ENCODE measurements around the gene RTN1. TPM values are rescaled to one million over a fixed set of nuclear protein-coding genes. Genes with fewer than 3 reads are reported as not detected.

Gene RTN1
- total RNA-seq, 1 donor from 2014 or later, result not detected

DNA sequence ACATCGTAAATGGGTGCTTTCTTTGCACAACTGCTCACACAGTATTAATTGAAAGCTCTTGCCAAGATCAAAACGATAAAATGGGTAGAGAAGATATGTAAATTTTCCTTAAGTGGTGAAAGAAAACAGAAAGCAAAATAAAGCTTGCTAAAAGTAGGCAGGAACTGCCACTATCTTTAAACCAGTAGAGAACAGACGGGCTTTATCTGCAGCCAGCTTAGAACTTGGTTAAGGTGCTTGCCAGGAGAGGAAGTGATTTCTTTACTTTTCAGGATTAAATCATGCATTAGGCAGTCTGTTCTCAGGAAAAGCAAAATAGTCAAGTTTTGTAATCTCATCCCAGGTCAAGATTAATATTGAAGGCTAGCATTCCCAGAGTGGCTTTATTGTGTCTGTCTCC lies 237.1 kb downstream of the RTN1 start:
- intact Hi-C loops (cut with micrococcal nuclease), result loop anchor here (5.0 kb wide), 2 partner anchors 284 to 549 kb away; no protein-coding TSS in a partner anchor

DNA sequence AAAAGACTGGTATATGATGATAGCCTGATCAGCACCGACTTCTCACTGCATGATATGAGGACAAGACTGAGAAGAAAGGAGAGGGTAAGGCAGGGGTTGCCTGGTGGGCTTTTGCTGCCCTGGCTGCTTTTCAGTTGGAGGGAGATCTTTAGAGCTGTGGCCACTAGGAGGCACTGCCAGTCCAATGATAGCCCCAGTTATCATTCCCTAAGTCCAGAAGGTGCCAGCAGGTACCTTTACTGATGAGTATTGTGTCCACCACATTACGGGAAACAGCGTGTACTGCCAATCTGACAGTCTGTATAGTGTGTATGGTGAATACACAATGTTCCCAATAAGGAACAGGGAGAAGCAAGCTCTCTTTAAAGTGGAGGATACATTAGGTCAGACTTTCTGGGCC lies 238.2 kb downstream of the RTN1 start:
- intact Hi-C loops (cut with micrococcal nuclease), result loop anchor here (5.0 kb wide), 2 partner anchors 285 to 550 kb away; no protein-coding TSS in a partner anchor

DNA sequence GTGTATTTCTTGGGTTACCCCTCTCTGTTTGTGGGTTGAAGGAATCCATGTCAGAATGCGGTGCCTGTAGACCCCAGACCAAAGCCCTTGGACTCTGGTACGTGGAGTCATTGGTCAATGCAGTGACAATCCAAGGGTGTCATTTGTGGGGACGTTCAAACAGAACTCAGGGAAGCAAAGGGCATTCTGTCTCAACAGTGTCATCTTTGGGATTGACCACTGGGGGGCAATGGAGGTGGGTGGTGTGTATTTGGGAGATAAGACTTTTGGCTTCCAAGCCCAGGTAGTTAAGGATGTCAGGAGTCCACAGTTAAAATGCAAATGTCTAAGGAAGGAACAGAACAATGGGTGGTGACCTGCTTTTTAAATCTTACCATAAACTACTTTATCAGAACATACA lies 239.3 kb downstream of the RTN1 start:
- intact Hi-C loops (cut with micrococcal nuclease), result loop anchor here (5.0 kb wide), 2 partner anchors 286 to 551 kb away; no protein-coding TSS in a partner anchor

DNA sequence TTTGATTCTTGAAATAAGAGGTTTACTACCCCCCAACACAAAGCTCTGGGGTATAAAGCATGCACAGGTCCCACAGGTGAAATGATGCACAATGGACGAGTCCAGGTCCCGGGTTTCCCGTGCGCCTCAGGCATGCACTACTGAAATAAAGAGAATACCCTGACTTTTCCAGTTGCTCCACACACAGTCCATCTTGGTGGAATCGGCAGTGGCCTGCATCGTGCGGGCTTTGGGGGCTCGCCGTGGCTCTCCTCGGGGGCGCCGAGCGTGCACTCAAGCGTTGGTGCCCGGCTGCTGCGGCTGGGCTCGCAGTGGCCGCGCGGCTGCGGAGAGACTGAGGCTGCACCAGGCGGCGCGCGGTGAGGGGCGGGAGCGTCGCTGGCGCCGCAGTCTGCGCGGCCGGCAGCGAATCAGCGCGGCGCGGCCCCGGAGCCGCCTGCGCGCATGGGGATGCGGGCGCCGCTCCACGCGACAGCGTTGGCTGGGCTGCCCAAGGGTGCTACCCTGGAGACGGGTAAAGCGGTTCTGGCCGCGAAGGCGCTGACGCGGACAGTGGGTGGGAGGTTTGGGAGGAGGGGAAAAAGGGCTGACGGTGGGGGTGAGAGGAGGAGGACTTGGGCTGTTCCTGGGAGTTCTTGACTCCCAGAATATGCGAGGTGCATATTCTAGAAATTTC lies 240.2 kb downstream of the RTN1 start:
- intact Hi-C loops (cut with micrococcal nuclease), result loop anchor here (5.0 kb wide), 2 partner anchors 287 to 552 kb away; no protein-coding TSS in a partner anchor

DNA sequence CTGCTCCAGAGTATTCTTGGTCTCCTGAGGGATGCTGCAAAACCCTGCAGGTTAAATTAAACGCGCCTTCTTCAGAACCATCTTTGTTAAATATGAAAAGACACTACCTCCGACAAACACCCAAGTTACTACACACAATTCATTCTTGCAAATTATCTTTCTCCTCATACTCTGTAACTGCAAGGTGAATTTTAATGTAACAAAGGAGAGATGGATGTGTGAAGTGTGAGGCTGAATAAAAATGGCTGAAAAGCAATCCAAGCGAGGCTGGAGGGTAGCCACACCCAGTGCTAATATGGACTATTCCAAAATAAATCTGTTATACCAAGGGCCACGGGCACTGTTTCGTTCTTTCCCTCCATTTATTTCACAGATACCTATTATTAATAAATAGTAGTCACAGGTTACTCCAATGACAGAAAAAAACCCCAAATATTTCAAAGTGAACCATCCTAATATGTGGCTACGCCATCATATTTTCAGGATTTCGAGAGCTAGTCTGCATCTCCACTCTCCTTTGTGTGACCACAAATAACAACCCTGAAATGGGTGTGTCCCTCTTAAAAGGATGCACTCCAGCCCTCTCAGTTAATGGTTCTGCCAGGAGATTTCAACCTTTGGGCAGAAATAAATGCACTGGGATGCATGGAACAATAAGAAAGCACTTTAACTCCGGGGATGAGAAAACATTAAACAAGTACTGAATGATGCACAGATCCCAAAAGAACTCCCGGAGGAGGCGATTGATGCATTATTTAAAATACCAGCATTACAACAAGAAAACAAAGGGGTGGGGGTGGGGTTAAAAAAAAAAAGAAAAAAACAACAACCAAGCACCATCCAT lies 240.9 kb downstream of the RTN1 start:
- intact Hi-C loops (cut with micrococcal nuclease), result loop anchor here (5.0 kb wide), 2 partner anchors 288 to 553 kb away; no protein-coding TSS in a partner anchor

DNA sequence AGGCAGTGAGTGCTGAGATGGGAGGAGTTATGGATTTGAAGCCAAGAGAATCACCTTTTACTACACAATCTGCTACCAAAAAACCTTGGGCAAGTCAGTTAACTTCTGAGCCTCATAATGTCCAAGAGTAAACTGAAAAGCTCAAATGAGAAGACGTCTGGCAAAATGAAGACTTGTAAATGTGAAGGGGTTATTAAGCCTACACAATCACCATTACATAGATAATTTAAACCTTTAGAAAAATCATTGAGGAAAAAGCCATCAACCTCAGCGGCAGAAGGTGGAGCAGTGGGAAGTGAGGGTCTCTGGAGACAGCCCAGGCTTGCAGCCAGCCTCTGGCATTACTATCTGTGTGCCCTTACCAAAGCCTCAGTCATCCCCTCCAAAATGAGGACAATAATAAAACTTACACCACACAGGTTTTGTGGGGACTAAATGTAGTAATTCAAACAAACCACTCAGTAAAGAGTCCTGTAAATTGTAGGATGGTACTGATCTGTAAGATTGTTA lies 243.5 kb downstream of the RTN1 start:
- intact Hi-C loops (cut with micrococcal nuclease), result no loop called here

DNA sequence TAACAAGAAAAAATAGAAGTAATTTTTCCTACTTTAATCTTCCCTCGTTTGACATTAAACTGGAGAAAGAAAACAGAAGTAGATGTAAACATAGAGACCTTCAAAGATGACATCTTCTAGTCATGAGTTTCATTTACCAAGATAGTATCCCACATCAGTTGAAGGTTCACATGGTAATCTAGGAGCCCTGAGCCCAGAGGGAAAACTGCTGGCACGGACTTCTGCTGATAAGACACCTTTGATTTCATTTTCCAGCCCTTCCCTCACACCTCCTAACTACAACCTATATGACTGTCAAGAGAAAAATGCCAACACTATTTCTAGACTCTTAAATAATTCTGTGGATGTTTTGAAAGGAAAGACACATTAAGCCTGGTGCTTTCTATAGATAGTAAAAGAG lies 247.9 kb downstream of the RTN1 start:
- intact Hi-C loops (cut with micrococcal nuclease), result no loop called here

DNA sequence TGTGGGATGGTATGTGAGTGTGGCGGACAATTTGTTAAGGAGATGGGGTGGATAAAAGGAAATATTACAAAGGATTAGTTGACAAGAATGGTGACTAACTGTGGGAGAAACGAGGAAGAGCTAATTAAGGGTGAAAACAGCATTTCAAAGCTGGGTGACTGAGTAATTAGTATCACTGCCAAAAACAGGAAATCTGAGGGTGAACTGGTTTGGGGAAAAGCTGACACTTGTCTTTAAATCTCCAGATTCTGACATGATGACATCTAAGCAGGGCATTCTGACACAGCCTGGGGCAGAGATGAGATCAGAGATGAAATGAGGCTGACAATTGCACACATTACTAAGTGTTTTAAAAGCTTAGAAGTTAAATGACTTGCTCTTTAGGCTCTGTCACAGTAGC lies 251.5 kb downstream of the RTN1 start:
- intact Hi-C loops (cut with micrococcal nuclease), result no loop called here

DNA sequence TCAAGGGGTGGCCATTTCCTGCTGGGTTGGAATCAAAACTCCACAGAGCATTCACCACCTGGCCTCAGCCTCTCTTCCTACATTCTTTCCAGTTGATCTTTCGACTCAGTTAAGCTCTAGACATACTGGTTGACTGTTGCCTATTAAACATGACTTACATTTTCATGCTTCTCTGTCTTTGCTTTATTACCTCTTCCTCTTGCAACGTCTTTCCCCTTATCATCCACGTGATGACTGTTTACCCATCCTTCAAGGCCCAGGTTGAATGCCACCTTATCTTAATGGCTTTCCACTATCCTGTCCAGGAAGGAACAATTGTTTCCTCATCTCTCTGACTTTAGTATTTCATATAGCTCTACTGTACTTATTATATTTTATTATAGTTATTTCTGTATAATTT lies 269.5 kb downstream of the RTN1 start:
- intact Hi-C loops (cut with micrococcal nuclease), result no loop called here

DNA sequence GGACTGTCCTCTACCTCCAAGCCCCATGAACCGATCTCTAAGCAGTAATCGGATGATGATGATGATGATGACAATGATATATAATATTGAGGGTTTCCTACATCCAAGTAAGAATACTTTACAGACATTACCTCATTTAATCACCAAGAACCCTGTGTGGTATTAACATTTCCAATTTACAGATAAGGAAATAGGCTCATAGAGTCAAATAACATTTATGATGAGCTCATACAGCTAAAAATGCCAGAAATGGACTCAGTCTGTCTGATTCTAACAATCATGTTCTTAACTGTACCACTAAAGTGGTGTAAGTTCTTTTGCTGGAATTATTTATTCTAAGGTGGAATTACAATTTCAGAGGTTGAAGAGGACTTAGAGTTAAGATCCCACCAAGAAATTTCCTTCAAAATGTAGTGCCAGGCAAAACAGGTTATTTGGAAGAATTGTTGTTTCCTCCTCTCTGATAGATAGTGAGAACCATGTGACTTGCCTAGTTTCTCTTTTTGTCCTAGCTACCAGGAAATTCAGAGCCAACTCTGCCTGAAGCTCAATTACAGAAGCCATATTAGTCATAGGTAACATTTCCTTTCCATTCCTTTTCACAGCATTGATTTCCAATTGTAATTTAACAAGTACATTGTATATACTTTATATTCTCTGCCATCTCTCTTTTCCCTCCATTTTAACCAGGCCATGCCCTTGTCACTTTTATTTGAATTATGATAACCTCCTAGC lies 270.2 kb downstream of the RTN1 start:
- intact Hi-C loops (cut with micrococcal nuclease), result no loop called here

DNA sequence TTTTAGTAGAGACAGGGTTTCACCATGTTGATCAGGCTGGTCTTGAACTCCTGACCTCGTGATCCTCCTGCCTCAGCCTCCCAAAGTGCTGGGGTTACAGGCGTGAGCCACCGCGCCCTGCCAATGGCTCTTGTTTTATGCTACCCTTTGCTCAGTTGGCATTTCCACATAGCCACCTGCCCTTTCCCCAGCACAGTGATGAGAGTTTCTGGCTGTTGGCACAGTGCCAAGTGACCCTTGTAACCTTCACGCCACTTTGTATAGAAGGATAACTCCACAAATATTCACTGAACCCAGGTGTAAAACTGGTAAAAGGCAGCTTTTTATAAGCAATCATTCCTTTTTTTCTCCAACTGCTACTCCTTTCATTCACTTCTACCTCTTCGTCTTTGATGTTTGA lies 275.5 kb downstream of the RTN1 start:
- intact Hi-C loops (cut with micrococcal nuclease), result no loop called here

DNA sequence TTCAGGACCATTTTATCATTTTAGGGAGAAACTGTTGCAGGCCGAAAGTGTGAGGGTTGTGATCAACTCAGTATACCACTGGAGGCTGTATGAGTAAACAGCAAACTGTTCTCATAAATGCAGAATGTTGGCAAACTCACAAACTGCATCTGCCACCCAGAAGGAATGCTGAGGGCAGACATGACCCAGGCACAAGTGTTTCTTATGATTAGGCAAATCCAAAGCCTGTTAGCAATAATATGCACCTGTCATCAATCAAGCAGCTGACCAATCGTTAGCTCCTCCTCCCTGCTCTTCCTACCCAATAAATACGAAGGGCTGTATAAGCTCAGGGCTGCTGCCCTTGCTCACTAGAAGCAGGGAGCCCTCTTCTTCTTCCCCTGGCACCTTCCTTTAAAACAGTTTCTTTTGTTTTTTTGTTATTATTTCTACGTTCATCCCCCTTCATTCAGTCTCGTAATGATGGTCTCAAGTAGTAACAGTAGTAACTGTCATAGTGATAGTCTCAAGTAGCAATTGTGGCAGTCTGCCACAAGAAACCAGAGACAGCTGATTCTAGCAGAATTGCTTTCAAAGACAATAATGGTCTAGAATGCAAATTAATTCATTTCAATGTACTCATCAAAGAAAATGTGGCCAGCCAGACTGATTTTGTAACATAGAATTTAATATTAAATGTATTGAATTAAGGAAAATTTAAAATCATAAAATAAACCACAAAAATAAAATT lies 278.8 kb downstream of the RTN1 start:
- intact Hi-C loops (cut with micrococcal nuclease), result no loop called here

DNA sequence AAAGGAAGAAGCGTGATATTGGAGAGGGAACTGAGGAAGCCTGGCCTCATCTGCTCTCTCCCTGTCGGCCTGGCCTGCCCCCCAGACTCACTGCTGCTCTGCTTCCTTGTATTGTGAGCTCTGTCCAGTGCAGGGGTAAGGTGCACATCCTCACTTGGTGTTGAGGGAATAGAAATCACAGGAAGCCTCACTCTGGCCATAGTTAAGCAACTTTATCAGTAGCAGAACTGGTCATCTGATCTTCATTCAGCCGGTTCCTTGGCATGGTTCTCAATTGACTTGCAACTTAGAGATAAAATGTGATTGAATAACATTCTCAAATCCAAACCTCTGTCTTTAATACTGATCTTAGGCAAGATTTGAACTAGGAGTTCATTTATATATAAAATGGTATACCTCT lies 282.5 kb downstream of the RTN1 start:
- intact Hi-C loops (cut with micrococcal nuclease), result no loop called here

DNA sequence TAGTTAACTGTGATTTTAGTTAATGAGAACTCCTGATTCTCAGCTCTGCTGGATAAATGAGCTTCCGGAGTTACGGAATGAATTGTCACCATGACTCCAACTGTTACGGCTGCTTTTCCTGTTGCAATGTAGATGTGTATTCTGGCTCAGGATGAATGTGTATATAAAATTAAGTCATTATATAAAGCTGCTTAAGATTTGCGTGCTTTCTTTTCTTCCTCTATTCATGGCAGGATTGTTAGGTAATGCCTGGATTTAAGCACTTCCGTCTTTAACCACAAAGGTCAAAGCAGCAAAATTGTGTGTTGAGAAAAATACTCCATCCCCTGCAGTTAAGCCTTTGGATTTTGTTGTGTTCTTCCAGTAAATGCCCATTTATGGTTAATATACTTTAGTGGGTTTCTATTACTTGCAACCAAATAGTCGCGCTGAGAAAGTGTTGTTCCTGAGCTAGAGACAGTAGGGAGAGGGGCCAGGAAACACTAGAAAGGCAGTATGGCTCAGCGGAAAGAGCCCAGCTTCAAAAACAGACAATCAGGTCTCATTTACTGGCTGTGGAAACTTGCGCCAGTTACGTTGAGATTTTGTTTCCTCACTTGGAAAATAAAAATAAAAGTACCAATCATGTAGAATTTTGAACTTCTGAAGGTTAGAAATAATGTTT lies 284.6 kb downstream of the RTN1 start:
- intact Hi-C loops (cut with micrococcal nuclease), result no loop called here

DNA sequence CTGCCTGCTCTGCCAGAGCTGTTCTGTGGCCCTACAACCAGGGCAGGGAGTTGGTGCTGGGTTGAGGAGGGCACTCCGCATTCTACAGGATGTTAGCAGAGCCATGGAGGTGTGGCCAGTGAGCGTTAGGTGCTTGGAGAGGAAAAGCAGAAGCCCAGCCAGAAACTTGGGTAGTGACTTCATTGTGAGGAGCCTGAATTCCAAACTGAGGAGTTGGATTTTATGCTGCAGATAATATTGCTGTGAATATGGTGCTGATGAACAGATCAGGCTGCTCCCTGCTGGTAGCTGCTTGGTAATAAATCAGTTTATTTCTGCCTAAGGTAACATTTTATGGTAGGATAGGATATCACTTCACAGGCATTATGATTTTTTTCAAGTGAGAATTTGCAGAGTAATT lies 286.8 kb downstream of the RTN1 start:
- intact Hi-C loops (cut with micrococcal nuclease), result no loop called here

DNA sequence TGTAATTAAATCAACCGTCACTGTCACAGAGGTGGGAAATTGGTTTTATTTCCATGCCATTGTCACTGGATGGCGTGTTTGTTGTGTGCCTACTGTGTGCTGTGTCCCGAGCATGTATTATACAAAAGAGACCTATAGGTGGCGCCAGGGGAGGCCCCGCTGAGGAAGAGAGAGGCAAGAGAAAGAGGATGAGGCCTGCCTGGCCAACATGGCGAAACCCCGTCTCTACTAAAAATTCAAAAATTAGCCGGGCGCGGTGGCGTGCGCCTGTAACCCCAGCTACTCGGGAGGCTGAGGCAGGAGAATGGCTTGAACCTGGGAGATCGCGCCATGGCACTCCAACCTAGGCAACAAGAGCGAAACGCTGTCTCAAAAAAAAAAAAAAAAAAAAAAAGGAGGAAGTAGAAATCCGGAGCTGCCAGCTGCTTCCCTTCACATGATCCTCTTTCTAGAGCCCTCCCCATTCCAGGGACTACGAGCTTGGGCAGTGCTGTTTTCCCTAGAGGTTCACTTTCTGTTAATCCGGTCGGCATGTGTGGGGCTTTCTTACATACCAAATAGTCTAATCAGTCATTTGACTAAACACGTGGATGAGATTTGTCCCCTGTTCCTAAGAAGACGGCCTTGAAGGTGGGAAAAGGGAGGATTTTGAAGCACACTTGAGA lies 287.6 kb downstream of the RTN1 start:
- intact Hi-C loops (cut with micrococcal nuclease), result no loop called here

DNA sequence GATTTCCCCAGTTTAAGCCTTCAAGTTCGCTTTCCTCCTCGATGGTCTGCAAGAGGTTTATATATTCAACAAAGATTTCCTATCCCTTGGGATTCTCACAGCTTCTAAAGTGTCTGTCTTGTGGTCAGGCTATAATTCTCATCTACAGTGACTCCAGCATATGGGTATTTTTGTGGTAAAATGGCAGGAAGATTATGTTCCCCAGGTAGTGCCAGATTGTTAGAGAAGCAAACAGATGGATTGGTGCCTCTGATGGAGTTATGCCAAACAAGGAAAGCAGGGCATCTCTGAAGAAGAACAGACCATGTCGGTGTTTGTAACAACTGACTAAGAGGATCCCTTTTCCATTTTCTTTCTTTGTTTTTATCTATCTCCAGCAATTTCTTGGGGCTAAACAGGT lies 288.4 kb downstream of the RTN1 start:
- intact Hi-C loops (cut with micrococcal nuclease), result no loop called here

DNA sequence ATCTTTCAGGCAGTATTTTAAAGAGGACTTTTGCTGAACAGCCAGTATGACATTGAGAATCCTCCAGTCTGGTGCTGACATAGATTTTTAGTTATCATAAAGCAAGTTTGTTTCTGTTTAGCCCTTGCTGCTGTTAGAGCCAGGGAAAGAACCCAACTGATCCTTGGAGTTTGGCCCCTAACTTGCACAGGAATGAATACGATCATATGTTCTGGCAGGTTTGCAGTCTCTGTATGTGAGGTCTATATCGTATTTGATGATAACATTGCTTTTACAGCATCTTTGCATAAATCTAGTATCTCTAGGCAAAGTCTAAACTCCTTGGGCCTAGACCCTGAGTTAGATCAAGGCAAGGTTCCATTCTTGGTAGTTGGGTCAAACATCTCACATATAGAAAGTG lies 289.7 kb downstream of the RTN1 start:
- intact Hi-C loops (cut with micrococcal nuclease), result no loop called here
